Adrenal gland (tissue), 5 donors: ENCODE results near the gene DIAPH3.

Source experiments
- POLR2A ChIP-seq, 2 donors: fragments of 450-650 bp; IDR thresholded peaks; one replicate each; pipeline ENCODE4 v1.6.1; 2017; ENCODE audit warnings: antibody characterized with exemption in 2 of 2, mild to moderate bottlenecking in 2 of 2, moderate library complexity in 1 of 2
- TF ChIP-seq, protein P1 (sequence below), 6 experiments: fragments of 450-650 bp in 4 of 6; fragments of 200-600 bp in 2 of 6; sonication (generic) in 1 of 6; IDR thresholded peaks; 1 replicate in 5 of 6; 2 replicates in 1 of 6; pipeline versions ENCODE4 v1.5.1 to v1.8.0; 2016 to 2021; ENCODE audit warnings: antibody characterized with exemption in 6 of 6, mild to moderate bottlenecking in 2 of 6, moderate library complexity in 1 of 6
- donor health status: DM: no; HTN: no; CAD: no.

DNA sequence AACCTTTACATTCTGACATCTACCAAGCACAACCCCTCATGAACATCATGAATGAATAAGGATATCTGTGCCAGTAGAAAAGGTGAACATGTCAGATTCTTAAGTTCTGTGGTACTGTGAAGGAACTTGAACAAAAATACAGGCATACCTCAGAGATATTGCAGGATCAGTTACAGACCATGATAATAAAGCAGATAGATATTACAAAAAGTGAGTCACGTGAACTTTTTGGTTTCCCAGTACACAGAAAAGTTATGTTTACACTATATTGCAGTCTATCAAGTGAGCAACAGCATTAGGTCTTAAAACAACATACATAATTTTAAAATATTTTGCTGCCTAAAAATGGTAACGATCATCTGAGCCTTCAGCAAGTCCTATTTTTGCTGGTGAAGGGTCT is 101.2 kb downstream of the DIAPH3 start:
- no peak for TF ChIP-seq POLR2A (IDR thresholded peaks at IDR 0.05)
- TF ChIP-seq, protein P1, sequence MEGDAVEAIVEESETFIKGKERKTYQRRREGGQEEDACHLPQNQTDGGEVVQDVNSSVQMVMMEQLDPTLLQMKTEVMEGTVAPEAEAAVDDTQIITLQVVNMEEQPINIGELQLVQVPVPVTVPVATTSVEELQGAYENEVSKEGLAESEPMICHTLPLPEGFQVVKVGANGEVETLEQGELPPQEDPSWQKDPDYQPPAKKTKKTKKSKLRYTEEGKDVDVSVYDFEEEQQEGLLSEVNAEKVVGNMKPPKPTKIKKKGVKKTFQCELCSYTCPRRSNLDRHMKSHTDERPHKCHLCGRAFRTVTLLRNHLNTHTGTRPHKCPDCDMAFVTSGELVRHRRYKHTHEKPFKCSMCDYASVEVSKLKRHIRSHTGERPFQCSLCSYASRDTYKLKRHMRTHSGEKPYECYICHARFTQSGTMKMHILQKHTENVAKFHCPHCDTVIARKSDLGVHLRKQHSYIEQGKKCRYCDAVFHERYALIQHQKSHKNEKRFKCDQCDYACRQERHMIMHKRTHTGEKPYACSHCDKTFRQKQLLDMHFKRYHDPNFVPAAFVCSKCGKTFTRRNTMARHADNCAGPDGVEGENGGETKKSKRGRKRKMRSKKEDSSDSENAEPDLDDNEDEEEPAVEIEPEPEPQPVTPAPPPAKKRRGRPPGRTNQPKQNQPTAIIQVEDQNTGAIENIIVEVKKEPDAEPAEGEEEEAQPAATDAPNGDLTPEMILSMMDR (IDR thresholded peaks at IDR 0.05) = no peak
